Measurements from ENCODE around the gene ABCG1.
A peak's percentile ranks its signal among the peaks of the same experiment; 100 is the strongest.
"Not testable (repeated sequence)": the region's sequence is repeated elsewhere in the genome, so short reads cannot be mapped to it uniquely, and the experiment has no call there.

The ABCG1 gene

GRCh38 chr21:42218836-42219605, at the start of gene ABCG1:
TSS of gene ABCG1 (plus strand) at chr21:42219140. CDS start at chr21:42219263, 123 bp downstream.
- DNase-seq, result peak; percentile 73

- DNase-seq, result no peak
Observed at GRCh38 chr21:42169758-42170157, 49.2 kb upstream of the ABCG1 start.

GRCh38 chr21:42171091-42172053, 47.6 kb upstream of the ABCG1 start:
- DNase-seq, result peak; percentile 2

- no peak for DNase-seq
Observed at GRCh38 chr21:42172596-42173483, 46.1 kb upstream of the ABCG1 start.

GRCh38 chr21:42174173-42174572, 44.8 kb upstream of the ABCG1 start:
- DNase-seq, result no peak

GRCh38 chr21:42175110-42175710, 43.7 kb upstream of the ABCG1 start:
- DNase-seq, result no peak

GRCh38 chr21:42176859-42177258, 42.1 kb upstream of the ABCG1 start:
- no peak for DNase-seq

GRCh38 chr21:42179316-42179715, 39.6 kb upstream of the ABCG1 start:
- no peak for DNase-seq

GRCh38 chr21:42180001-42180400, 38.9 kb upstream of the ABCG1 start:
- DNase-seq, result not testable (repeated sequence)

- DNase-seq, result no peak
Observed at GRCh38 chr21:42182713-42183371, 36.1 kb upstream of the ABCG1 start.

GRCh38 chr21:42183374-42184266, 35.3 kb upstream of the ABCG1 start:
- DNase-seq, result no peak

GRCh38 chr21:42186591-42186990, 32.3 kb upstream of the ABCG1 start:
- no peak for DNase-seq

GRCh38 chr21:42187976-42188653, 30.8 kb upstream of the ABCG1 start:
- peak; percentile 70 for DNase-seq

GRCh38 chr21:42188663-42189062, 30.3 kb upstream of the ABCG1 start:
- no peak for DNase-seq

- no peak for DNase-seq
Observed at GRCh38 chr21:42189431-42189830, 29.5 kb upstream of the ABCG1 start.

- no peak for DNase-seq
Observed at GRCh38 chr21:42189860-42190485, 29.0 kb upstream of the ABCG1 start.

GRCh38 chr21:42190486-42190863, 28.5 kb upstream of the ABCG1 start:
- DNase-seq, result no peak

GRCh38 chr21:42191064-42191463, 27.9 kb upstream of the ABCG1 start:
- DNase-seq, result no peak
